Measurements from ENCODE around the gene SMIM45.
A peak's percentile ranks its signal among the peaks of the same experiment; 100 is the strongest.

The SMIM45 gene

GRCh38 chr22:41925783-41926460 is 26.0 kb upstream of the SMIM45 start:
- H2AFZ ChIP-seq = no peak overlapping the region
- no peak overlapping the region for H3K27ac ChIP-seq
- no peaks in the 10 kb centered on the region for H3K27me3 ChIP-seq (ENCODE audit: control insufficient read depth, insufficient read depth, low read length)

GRCh38 chr22:41927813-41928212 is 24.1 kb upstream of the SMIM45 start:
- Histone ChIP-seq H3K9me3 (ENCODE audit: control insufficient read depth, low read length) (no peaks in the 10 kb centered on the region), H3K79me2 (no peaks in the 10 kb centered on the region), H3K4me2 (ENCODE audit: low read length) (no peak overlapping the region), H3K27ac (no peak overlapping the region), H2AFZ (no peak overlapping the region), H3K9ac (no peak overlapping the region), H3K4me1 (no peaks in the 10 kb centered on the region), H3K4me3 (ENCODE audit: low read depth, low read length) (no peak overlapping the region), H3K27me3 (ENCODE audit: control insufficient read depth, insufficient read depth, low read length) (no peaks in the 10 kb centered on the region), H3K36me3 (ENCODE audit: control insufficient read depth, insufficient read depth, low read length) (no peaks in the 10 kb centered on the region)
- no peak for TF ChIP-seq CTCF (IDR thresholded peaks at IDR 0.05)

More at GRCh38 chr22:41925783-41926460, 26.0 kb upstream of the SMIM45 start:
- H3K9ac ChIP-seq = no peak overlapping the region
- TF ChIP-seq CTCF (IDR thresholded peaks at IDR 0.05) = peak; percentile 39
- no peaks in the 10 kb centered on the region for H3K4me1 ChIP-seq
- H3K79me2 ChIP-seq = no peaks in the 10 kb centered on the region
- H3K36me3 ChIP-seq (ENCODE audit: control insufficient read depth, insufficient read depth, low read length) = no peaks in the 10 kb centered on the region
- H3K4me2 ChIP-seq (ENCODE audit: low read length) = no peak overlapping the region
- H3K9me3 ChIP-seq (ENCODE audit: control insufficient read depth, low read length) = no peaks in the 10 kb centered on the region
- H3K4me3 ChIP-seq (ENCODE audit: low read depth, low read length) = no peak overlapping the region

- Histone ChIP-seq H3K79me2 (no peaks in the 10 kb centered on the region), H3K4me3 (ENCODE audit: low read depth, low read length) (no peak overlapping the region), H3K9ac (no peak overlapping the region), H3K27me3 (ENCODE audit: control insufficient read depth, insufficient read depth, low read length) (no peaks in the 10 kb centered on the region), H2AFZ (no peak overlapping the region), H3K9me3 (ENCODE audit: control insufficient read depth, low read length) (no peaks in the 10 kb centered on the region), H3K4me2 (ENCODE audit: low read length) (no peak overlapping the region), H3K36me3 (ENCODE audit: control insufficient read depth, insufficient read depth, low read length) (no peaks in the 10 kb centered on the region), H3K27ac (no peak overlapping the region), H3K4me1 (no peaks in the 10 kb centered on the region)
- no peak for TF ChIP-seq CTCF (IDR thresholded peaks at IDR 0.05)
These were observed 23.1 kb upstream of the SMIM45 start for GRCh38 chr22:41928593-41929417.

GRCh38 chr22:41929418-41929810 is 22.5 kb upstream of the SMIM45 start:
- no peaks in the 10 kb centered on the region for H3K4me1 ChIP-seq
- no peaks in the 10 kb centered on the region for H3K36me3 ChIP-seq (ENCODE audit: control insufficient read depth, insufficient read depth, low read length)
- no peaks in the 10 kb centered on the region for H3K79me2 ChIP-seq
- H3K9me3 ChIP-seq (ENCODE audit: control insufficient read depth, low read length) = no peaks in the 10 kb centered on the region
- no peak overlapping the region for H3K9ac ChIP-seq
- no peak overlapping the region for H3K27ac ChIP-seq
- no peaks in the 10 kb centered on the region for H3K27me3 ChIP-seq (ENCODE audit: control insufficient read depth, insufficient read depth, low read length)
- no peak overlapping the region for H3K4me2 ChIP-seq (ENCODE audit: low read length)
- no peak for TF ChIP-seq CTCF (IDR thresholded peaks at IDR 0.05)
- no peak overlapping the region for H2AFZ ChIP-seq
- H3K4me3 ChIP-seq (ENCODE audit: low read depth, low read length) = no peak overlapping the region

All from parathyroid adenoma (tissue), 2 donors.